Panc1 (cell line): ENCODE measurements around the gene IFT122. TPM values are rescaled to one million over a fixed set of nuclear protein-coding genes. Genes with fewer than 3 reads are reported as not detected.

ENCODE experiments used
- ATAC-seq: fragments of 200-7000 bp; cut with Tn5 transposase; 2 replicates; pipeline ENCODE4 v1.9.1; 2020; ENCODE audit warnings: mild to moderate bottlenecking, moderate library complexity
- BruUV-seq: library from RNA; stranded (reverse); fragments of 400-500 nt; replicated peaks from 2 replicates; lab custom pipeline; 2021; lab: Mats Ljungman, UMichigan
- CTCF ChIA-PET: fragments of 300-600 bp; sonication (Branson Sonifier 250); formaldehyde crosslinking; loops from one replicate; lab custom pipeline; 2022; ENCODE audit warnings: antibody characterized with exemption; lab: Charles Lee
- POLR2A ChIA-PET: fragments of 300-600 bp; sonication (Branson Sonifier 250); formaldehyde crosslinking; loops from one replicate; lab custom pipeline; 2022; ENCODE audit warnings: antibody characterized with exemption; lab: Charles Lee
- DNase-seq: peaks from one replicate; pipeline ENCODE4 v3.0.0-alpha.2; 2010; ENCODE audit warnings: low read depth, low spot score
- H3K27ac ChIP-seq: 2 replicates; pipeline ENCODE4 v1.5.1; 2011; ENCODE audit warnings: mild to moderate bottlenecking, low read length, inconsistent platforms
- H3K27me3 ChIP-seq: fragments of 200-500 bp; sonication (Bioruptor generic); 2 replicates; pipeline ENCODE4 v1.6.0; 2014; ENCODE audit warnings: low read length, inconsistent platforms; ENCODE audit not compliant: control insufficient read depth, insufficient read depth
- H3K36me3 ChIP-seq: fragments of 200-500 bp; sonication (Bioruptor generic); 2 replicates; pipeline ENCODE4 v1.5.1; 2014; ENCODE audit warnings: inconsistent platforms, mild to moderate bottlenecking, low read length, moderate library complexity; ENCODE audit not compliant: control insufficient read depth, insufficient read depth
- H3K4me1 ChIP-seq: 2 replicates; pipeline ENCODE4 v1.5.1; 2011; ENCODE audit warnings: inconsistent platforms, mild to moderate bottlenecking, low read length, moderate library complexity; ENCODE audit not compliant: control insufficient read depth, insufficient read depth
- H3K4me3 ChIP-seq, 2 experiments: 2 replicates each; pipeline ENCODE4 v1.5.1; 2011 to 2012; ENCODE audit warnings: low read depth in 2 of 2, low read length in 2 of 2, mild to moderate bottlenecking in 2 of 2, inconsistent platforms in 1 of 2, moderate library complexity in 1 of 2
- H3K9me3 ChIP-seq: fragments of 200-500 bp; sonication (Bioruptor generic); 2 replicates; pipeline ENCODE4 v1.5.1; 2014; ENCODE audit warnings: low read depth, mild to moderate bottlenecking, inconsistent platforms, low read length, moderate library complexity; ENCODE audit not compliant: control insufficient read depth, insufficient read depth
- CTCF ChIP-seq: fragments of 450-650 bp; IDR thresholded peaks from 2 replicates; pipeline ENCODE4 v1.5.1; 2017; ENCODE audit warnings: mild to moderate bottlenecking
- POLR2AphosphoS5 ChIP-seq: IDR thresholded peaks from 2 replicates; pipeline ENCODE4 v1.6.1; 2012; ENCODE audit warnings: mild to moderate bottlenecking, low read depth, low read length, moderate library complexity
- REST ChIP-seq, 2 experiments: IDR thresholded peaks; 2 replicates each; pipeline ENCODE4 v1.6.1; 2011 to 2012; ENCODE audit warnings: low read depth in 2 of 2, control low read depth in 1 of 2, low read length in 1 of 2, mild to moderate bottlenecking in 1 of 2, moderate library complexity in 1 of 2; ENCODE audit not compliant: insufficient read depth in 1 of 2
- SIN3A ChIP-seq: IDR thresholded peaks from 2 replicates; pipeline ENCODE4 v1.6.1; 2012; ENCODE audit warnings: low read depth, mild to moderate bottlenecking, low read length, moderate library complexity, borderline replicate concordance; ENCODE audit not compliant: insufficient read depth
- TCF7L2 ChIP-seq: IDR thresholded peaks from 2 replicates; pipeline ENCODE4 v1.6.1; 2011; ENCODE audit warnings: mild to moderate bottlenecking, low read depth, low read length, inconsistent platforms
- in situ Hi-C: cut with HindIII; loops from 2 replicates; pipeline ENCODE4 v1.10.0; 2016; ENCODE audit warnings: low sequenced_read_pairs, low pct_unique_long_range_greater_than_20kb
- intact Hi-C: fragments of 100-400 bp; cut with micrococcal nuclease; formaldehyde crosslinking; loops from one replicate; pipeline ENCODE4 v1.10.0; 2022; ENCODE audit not compliant: unreplicated experiment
- total RNA-seq: library from RNA; stranded (reverse); gene quantifications from one replicate; pipeline ENCODE4 v1.2.1, GENCODE V29; 2021; ENCODE audit not compliant: unreplicated experiment

The IFT122 gene
- total RNA-seq, 1 experiment from 2014 or later = 52.4 TPM

GRCh38 chr3:129433565-129433964, 6.5 kb upstream of the IFT122 start:
- in situ Hi-C loops (no loop called here), intact Hi-C loops (no loop called here)
- no TSS peak for BruUV-seq
- ChIA-PET CTCF (no interaction called here), POLR2A (interaction anchor here (0.5 to 0.6 kb wide), 3 partner anchors 34 to 104 kb away, joined by 3 to 4 read pairs (median 4); no protein-coding TSS in a partner anchor)
- no peak overlapping the region for H3K27ac ChIP-seq
- H3K4me3 ChIP-seq = no peak overlapping the region
- no peak for ATAC-seq
- H3K27me3 ChIP-seq = no peaks in the 10 kb centered on the region
- H3K9me3 ChIP-seq = no peaks in the 10 kb centered on the region
- TF ChIP-seq CTCF (no peak), REST (IDR thresholded peaks at IDR 0.05; ENCODE audit: insufficient read depth in 1 of 2, low read depth in 2 of 2, low read length in 1 of 2) (no peak), TCF7L2 (no peak), SIN3A (no peak), POLR2AphosphoS5 (no peak)
- peaks cover 21% of the 10 kb centered on the region for H3K4me1 ChIP-seq
- DNase-seq = no peak
- peaks cover 56% of the 10 kb centered on the region for H3K36me3 ChIP-seq

DNA sequence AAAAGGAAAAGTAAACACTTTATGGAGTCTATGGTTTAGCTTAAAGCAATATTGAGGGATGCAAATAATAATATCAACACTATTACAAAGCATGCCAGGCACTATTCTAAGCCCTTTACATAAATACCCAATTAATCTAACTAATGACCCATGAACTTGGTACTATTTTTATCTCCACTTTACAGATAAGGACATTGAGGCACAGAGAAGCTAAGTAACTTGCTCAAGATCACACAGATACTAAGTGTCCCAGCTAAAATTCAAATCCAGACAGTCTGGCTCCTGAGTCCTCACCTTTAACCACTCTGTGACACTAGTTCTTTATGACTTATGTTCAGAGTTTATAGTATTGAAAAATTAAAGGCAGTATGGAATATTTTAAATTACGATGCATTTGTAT, 5.9 kb upstream of the IFT122 start:
- H3K4me1 ChIP-seq = peaks cover 16% of the 10 kb centered on the region
- ChIA-PET POLR2A (interaction anchor here (0.5 to 0.6 kb wide), 2 partner anchors 47 to 105 kb away, joined by 3 to 4 read pairs; no protein-coding TSS in a partner anchor), CTCF (no interaction called here)
- in situ Hi-C loops = no loop called here
- no peaks in the 10 kb centered on the region for H3K27me3 ChIP-seq
- H3K9me3 ChIP-seq = no peaks in the 10 kb centered on the region
- DNase-seq (no peak), ATAC-seq (no peak)
- no peak overlapping the region for H3K27ac ChIP-seq
- no peak overlapping the region for H3K4me3 ChIP-seq
- BruUV-seq = no TSS peak
- TF ChIP-seq CTCF (no peak), REST (IDR thresholded peaks at IDR 0.05; ENCODE audit: insufficient read depth in 1 of 2, low read depth in 2 of 2, low read length in 1 of 2) (no peak), TCF7L2 (no peak), POLR2AphosphoS5 (no peak), SIN3A (no peak)
- peaks cover 56% of the 10 kb centered on the region for H3K36me3 ChIP-seq
- intact Hi-C loops = no loop called here
